ENCODE measurements around the gene INPP5B.

The INPP5B gene

GRCh38 chr1:37828410-37829074 lies 118.3 kb downstream of the INPP5B start:
- DNase-seq: no peak

GRCh38 chr1:37825506-37825905 lies 121.3 kb downstream of the INPP5B start:
- no peak for DNase-seq

- no peak for DNase-seq
These were observed 122.9 kb downstream of the INPP5B start for GRCh38 chr1:37824001-37824400.

- DNase-seq: no peak
These were observed 123.7 kb downstream of the INPP5B start for GRCh38 chr1:37822906-37823815.

- DNase-seq: no peak
These were observed 125.4 kb downstream of the INPP5B start for GRCh38 chr1:37821481-37821880.

- no peak for DNase-seq
These were observed 129.4 kb downstream of the INPP5B start for GRCh38 chr1:37817481-37817880.

- DNase-seq: no peak
These were observed 132.6 kb downstream of the INPP5B start for GRCh38 chr1:37814252-37814651.

- DNase-seq: no peak
These were observed 133.2 kb downstream of the INPP5B start for GRCh38 chr1:37813529-37814145.

GRCh38 chr1:37811027-37811655 lies 135.7 kb downstream of the INPP5B start:
- DNase-seq: peak; percentile 92
